Fibroblast of mammary gland (primary cell): ENCODE results near the gene LPIN1.

Source experiments
- DNase-seq: peaks from one replicate; pipeline ENCODE4 v3.0.0-alpha.2; 2010; ENCODE audit warnings: low read depth
- H3K4me3 ChIP-seq: 2 replicates; pipeline ENCODE4 v1.5.1; 2011; ENCODE audit warnings: low read depth, mild to moderate bottlenecking, low read length, moderate library complexity; ENCODE audit not compliant: control insufficient read depth
- CTCF ChIP-seq: conservative IDR thresholded peaks from 2 replicates; pipeline ENCODE4 v1.5.1; 2011; ENCODE audit warnings: low read depth, low read length, inconsistent platforms; ENCODE audit not compliant: control insufficient read depth, insufficient read depth

Gene LPIN1

GRCh38 chr2:11775384-11775783, 29.0 kb downstream of the LPIN1 start:
- H3K4me3 ChIP-seq: no peak overlapping the region
- TF ChIP-seq CTCF: no peak
- peak; percentile 49 for DNase-seq

GRCh38 chr2:11777066-11777782, 30.8 kb downstream of the LPIN1 start:
- H3K4me3 ChIP-seq: no peak overlapping the region
- DNase-seq: no peak
- TF ChIP-seq CTCF: no peak

GRCh38 chr2:11777886-11778415, 31.5 kb downstream of the LPIN1 start:
- no peak for DNase-seq
- TF ChIP-seq CTCF: no peak
- H3K4me3 ChIP-seq: no peak overlapping the region

GRCh38 chr2:11778416-11778815, 32.0 kb downstream of the LPIN1 start:
- H3K4me3 ChIP-seq: no peak overlapping the region
- DNase-seq: no peak
- no peak for TF ChIP-seq CTCF

GRCh38 chr2:11778923-11779757, 32.7 kb downstream of the LPIN1 start:
- TF ChIP-seq CTCF: peak; percentile 84
- no peak overlapping the region for H3K4me3 ChIP-seq
- peak; percentile 63 for DNase-seq

DNA sequence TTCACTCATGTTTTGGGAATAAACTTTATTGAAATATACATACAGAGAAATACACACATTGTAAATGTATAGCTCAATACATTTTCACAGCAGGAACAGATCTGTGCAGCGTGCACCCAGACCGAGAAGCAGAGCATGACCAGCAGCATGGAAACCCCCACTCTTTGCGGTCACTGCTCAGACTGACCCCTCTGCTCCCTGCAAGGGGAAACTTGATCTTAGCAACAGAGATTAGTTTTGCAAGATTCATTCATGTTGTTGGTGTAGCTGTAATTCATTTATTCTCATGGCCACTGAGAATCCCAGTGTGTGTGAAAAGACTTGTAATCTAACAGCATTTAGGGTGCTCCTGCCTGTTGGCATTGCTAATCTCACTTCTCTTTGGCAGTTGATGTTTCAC, 35.2 kb downstream of the LPIN1 start:
- no peak for DNase-seq
- no peak overlapping the region for H3K4me3 ChIP-seq
- TF ChIP-seq CTCF: no peak
